ENCODE results near the gene ZNF784.
"Not testable (repeated sequence)": the region's sequence is repeated elsewhere in the genome, so short reads cannot be mapped to it uniquely, and the experiment has no call there.

The ZNF784 gene

DNA sequence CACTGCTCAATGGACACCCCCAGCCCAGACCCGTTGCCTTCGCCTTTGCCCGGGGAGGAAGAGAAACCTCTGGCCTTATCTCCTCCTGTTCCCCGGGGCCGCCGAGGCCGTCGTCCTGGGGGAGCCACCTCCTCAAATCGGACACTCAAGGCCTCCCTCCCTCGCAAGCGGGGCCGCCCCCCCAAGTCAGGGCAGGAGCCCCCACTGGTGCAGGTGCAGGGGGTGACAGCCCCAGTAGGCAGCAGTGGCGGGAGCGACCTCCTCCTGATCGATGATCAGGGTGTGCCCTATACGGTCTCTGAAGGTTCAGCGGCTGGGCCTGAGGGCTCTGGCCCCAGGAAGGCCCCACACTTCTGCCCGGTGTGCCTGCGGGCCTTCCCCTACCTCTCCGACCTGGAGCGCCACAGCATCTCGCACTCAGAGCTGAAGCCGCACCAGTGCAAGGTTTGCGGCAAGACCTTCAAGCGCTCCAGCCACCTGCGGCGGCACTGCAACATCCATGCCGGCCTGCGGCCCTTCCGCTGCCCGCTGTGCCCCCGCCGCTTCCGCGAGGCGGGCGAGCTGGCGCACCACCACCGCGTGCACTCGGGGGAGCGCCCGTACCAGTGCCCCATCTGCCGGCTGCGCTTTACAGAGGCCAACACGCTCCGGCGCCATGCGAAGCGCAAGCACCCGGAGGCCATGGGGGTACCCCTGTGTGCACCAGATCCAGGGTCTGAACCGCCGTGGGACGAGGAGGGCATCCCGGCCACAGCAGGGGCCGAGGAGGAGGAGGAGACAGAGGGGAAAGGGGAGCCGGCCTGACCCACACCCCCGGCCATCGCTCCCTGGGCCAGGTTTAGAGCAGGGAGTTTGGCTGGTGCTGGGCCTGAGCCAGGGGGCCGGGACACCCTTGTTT lies 22.0 kb downstream of the ZNF784 start:
- no peak for DNase-seq

- DNase-seq, result no peak
Measured at GRCh38 chr19:55601084-55601483, 23.3 kb downstream of the ZNF784 start.

DNA sequence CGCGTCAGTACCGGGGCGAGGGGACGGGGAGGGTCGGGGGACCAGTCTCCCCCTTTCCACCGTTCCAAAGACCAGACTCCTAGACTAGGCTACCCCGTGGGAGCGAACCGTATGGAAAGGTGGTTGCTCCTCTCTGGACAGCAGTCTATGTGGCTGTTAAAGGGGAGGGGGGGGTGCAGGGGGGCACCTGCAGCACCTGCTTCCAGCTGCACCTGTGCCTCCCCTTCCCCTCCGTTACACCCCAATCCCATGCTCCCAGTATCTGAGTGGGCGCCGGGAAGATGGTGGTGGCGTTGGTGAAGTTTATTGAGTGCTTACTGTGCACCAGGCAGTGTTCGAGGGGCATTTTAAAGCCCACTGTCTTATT lies 23.7 kb downstream of the ZNF784 start:
- DNase-seq, result no peak

DNA sequence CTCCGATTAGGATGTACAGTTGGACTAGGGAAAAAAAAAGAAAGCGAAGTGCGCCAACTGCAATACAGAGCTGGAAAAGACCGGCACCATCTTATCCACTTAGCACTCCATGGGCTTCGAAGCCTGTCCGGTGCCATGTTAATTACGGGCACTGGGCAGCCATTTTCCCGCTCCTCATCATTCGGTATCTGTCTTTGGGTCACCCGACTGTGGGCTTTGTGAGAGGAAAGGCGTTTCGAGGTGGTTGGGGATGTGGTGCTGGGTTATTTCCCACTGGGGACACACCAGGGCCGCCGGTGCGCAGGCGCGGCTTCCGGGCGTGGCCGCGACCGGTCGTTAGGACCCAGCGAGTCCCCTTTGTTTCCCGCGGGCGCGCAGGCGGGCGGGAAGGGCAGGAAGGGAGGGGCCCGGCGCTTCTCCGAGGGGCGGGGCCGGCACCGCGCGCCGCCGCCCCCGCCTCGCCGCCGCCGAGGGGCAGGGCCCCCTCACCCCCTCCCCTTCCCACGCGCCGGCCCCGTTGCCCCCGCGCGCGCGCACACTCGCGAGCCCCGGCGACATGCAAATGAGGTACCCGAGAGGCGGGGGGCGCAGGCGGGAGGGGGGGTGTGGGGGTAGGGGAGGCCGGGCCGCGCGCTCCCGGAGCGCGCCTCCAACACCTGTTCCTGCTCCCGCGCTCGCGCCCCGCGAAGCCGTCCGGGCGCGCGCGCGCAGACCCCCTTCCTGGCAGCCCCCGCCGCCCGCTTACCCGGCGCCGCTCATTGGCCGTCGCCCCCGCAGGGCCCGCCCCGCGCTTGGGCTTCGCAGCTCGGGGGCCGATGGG lies 24.3 kb downstream of the ZNF784 start, which contains the start of gene ZNF524:
Gene ZNF524, plus strand, starts transcription at position 447 of the 820 bp plus-strand sequence. CDS start 1,825 bp downstream, outside the sequence.
- peak; percentile 88 for DNase-seq

DNA sequence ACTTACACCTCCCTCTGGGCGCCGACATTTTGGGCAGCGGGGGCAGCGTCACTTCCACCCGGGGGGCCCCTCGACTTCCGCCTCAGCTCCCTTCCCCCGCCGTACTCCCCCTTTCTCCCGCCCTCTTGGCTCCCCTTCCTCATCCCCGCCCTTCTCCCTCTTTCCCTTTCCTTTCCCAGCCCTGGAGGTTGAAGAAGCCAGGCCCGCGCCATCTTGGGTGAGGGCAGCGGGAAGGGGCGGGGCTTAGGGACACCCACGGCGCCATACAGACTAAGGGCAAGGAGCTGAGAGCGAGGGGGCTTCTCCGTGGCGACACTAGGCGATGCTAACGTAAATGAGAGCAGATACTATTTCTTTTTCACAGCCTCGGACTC lies 24.9 kb downstream of the ZNF784 start, which contains the start of gene FIZ1:
Gene FIZ1, minus strand, starts transcription at position 50 of the 374 bp plus-strand sequence. CDS start 1,652 bp downstream, outside the sequence.
- peak; percentile 97 for DNase-seq

DNA sequence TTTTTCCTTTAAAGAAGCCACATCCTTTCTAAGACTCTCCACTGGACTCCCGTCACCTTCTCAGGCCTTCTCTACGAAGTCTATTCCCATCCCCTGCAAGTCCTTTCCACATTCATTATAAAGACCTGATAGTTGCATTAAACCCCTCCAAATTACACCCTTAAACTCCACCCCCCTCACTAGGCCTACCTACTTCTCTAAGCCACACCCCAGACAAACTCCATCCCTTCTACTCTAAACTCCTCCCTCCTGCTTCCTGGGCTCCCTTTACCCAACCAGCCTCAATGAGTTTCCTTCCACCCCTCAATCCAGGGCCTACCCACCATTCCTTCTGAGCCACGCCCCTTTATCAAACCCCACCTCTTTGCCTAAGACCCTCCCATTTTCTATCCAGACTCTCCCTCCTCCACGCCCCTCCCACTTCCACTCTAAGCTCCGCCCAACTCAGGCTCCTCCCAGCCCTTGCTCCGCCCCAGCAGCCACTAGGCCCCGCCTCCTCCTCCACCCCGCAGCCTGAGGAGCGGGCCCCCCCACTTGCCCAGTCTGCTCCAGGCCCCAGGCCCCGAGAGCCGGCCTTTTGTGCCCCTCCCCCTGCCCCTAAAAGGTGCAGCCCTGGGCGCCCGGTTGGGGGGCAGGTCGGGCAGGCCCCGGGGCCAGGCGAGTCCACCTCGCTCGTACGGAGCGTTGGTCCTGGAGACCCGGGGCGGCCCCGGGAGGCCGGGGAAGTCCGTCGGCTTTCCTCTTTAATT lies 25.5 kb downstream of the ZNF784 start:
- peak; percentile 92 for DNase-seq

DNA sequence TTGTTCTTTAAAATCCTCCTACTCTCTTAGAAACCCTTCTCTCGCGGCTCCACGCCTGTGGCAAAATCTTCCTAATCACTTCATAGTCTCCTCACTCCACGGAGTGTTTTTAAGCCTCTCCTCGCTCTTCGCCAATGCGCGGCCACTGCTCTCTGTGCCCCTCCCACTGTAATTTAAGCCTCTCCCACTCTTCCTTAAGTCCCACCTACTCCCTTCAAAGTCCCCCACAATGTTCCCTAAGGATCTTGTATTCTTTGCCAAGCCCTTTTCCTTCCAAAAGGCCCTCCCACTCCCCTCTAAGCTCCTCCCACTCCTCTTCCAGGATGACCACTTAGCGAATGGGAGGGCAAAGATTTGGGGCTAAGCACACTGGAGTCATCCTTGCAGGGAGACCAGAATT lies 26.3 kb downstream of the ZNF784 start:
- no peak for DNase-seq

DNA sequence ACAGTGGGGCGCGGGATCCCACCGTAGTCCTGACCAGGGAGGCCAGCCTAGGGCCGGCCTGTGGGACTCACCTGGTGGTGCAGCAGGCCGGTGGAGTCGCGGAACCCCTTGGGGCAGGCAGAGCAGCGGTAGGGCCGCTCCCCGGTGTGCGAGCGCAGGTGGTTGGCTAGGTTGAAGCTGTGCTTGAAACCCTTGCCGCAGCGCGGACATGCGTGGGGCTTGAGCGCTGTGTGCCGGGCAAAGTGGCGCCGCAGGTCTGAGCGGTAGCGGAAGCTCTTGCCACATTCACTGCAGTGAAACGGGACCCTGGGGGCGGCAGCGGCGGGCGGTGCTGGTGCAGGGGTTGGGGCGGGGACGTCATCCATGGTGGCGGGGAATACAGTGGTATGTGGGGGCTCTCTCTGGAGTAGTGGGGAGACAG lies 26.9 kb downstream of the ZNF784 start:
- DNase-seq, result no peak

DNA sequence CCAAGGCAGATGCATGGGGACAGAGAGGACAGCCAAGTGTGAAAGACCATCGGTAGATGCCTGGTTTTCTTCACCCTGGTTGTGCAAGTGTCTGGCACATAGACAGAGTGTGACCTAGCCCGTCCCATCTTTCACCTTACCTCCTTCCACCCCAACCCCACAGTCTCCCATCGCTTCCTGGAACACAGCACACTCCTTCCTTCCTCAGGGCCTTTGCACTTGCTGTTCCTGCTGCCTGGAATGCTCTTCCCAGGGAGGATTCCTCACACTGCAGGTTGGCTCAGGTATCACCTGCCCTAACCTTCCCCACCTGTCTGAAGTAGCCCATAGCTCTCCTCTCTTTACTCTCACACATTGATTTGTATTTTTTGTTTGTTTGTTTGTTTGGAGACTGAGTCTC lies 28.1 kb downstream of the ZNF784 start:
- DNase-seq, result no peak

- no peak for DNase-seq
Measured at GRCh38 chr19:55594996-55595545, 29.3 kb downstream of the ZNF784 start.

DNA sequence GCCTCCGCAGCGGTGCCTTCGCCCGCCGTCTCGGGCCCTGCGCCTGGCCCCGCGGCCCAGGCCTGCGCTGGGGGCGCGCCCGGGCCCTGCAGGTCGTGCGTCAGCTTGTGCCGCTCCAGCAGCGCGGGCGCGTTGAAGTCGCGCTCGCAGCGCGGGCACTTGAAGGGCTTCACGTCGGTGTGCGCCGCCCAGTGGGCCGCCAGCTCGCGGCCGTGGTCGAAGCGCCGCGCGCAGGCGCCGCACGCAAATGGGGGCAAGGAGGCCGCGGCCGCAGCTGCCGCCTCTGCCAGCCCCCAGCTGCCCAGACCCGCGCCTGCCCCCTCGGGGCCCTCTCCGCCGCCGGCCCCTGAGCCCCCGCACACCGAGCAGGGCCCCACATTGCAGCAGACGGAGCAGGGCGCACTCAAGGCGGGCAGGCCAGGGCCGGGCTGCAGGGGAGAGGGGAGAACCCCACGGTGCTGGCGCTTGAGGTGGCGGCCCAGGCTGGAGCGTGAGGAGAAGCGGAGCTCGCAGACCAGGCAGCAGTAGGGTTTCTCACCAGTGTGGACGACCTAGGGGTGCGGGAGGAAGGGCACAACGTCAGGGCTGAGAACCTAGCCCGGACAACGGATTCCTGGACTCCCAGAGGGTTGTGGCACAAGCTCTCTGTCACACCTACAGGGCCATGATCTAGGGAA lies 31.1 kb downstream of the ZNF784 start:
- no peak for DNase-seq

- DNase-seq, result no peak
Measured at GRCh38 chr19:55592391-55593090, 31.8 kb downstream of the ZNF784 start.

- no peak for DNase-seq
Measured at GRCh38 chr19:55591555-55591954, 32.8 kb downstream of the ZNF784 start.

DNA sequence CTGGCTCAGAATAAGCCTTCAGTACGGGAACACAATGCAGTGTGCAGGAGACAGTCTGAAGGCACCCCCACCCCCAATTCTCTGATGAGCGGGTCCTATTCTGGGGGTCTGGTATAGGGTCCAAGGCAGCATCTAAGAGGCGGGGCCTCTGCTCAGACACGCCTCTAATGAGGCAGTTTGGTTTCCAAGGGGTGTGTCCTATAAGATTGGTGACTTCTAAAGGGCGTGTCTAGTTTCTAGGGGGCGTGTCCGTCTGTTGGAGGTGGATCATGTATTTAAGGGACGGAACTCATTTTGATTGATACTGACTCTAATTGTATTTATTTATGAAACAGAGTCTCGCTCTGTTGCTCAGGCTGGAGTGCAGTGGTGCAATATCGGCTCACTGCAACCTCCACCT lies 33.7 kb downstream of the ZNF784 start:
- DNase-seq, result no peak

GRCh38 chr19:55590109-55590508 lies 34.3 kb downstream of the ZNF784 start:
- DNase-seq, result no peak

GRCh38 chr19:55588738-55589137 lies 35.6 kb downstream of the ZNF784 start:
- no peak for DNase-seq

DNA sequence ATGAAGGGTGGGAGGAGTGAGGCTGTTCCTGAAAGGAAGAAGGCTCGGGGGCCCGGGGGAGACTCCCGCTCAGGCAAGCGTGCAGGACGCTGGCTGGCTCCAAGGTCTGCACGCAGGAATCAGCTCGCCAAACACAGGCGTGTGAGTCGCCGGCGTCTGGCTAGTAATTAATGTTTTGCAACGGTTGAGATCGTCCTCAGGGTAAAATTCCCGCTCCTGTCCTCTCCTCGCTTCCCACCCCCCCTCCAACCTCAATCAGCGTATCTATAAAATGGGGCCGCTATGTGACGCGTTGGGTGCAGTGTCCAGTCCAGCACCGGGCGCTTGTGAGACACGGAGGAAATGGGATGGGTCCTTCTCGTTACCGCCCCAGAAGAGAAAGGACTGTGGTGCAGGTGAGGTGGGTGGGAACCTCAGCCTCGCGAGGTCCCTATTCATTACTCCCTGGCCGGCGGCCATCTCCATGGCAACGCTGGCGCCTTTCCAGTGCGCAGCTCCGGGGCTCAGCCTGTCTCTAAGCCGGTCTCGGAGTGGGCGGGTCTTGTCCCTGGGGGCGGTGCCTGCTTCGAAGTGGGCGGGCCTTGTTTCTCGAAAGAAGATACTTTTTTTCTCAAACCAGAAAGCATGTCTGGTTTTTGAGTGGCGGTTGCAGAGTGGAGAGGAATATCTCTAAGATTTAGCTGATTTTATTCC lies 37.2 kb downstream of the ZNF784 start:
- peak; percentile 93 for DNase-seq

DNA sequence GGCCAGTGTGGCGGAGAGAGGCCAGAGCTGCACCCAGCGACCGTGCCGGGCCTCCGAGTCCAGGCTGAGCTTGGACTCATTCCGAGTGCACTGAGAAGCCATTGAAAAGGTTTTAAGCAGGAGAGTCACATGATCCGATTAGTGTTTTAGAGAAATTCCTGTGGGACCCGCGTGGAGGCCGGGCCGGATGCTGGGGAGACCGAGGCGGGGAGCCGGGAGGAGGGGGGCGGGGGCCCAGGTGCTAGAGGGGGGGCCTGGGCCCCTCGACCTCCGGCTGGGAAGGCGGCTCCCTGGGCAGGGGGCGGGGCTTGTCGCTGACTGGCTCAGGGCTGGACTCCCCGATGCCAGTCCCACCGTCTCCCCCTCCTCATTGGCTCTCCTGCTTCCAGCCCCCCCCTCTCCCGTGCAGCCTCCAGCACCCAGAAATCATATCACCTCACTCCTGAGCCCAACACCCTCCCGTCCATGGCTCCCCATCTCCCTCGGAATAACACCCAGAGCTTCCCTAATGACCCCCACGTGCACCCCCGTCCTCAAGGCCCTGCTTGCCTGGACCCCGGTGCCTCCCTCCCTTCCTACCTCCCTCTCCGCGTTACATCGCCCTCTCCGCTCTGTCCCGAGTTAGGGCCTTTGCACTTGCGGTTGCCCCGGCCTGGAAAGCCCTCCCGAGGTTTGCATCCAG lies 38.6 kb downstream of the ZNF784 start:
- DNase-seq, result peak; percentile 41

DNA sequence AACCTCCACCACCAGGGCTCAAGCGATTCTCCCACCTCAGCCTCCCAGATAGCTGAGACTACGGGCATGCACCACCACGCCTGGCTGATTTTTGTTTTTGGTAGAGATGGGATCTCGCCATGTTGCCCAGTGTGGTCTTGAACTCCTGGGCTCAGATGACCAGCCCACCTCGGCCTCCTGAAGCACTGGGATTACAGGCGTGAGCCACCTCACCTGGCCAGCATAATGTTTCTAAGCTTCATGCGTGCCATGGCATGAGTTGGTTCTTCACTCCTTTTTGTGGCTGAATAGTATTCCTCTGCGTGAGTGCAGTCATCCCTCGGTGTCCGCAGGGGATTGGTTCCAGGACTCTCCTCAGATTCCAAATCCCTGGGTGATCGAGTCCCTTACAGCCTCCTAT lies 39.5 kb downstream of the ZNF784 start:
- DNase-seq, result no peak

GRCh38 chr19:55583897-55584296 lies 40.5 kb downstream of the ZNF784 start:
- not testable (repeated sequence) for DNase-seq

Measured in CD4-positive, alpha-beta T cell treated with Interferon gamma for 1 hour (primary cell).